HG03460 (cell line): Measurements from ENCODE around the gene DAB2IP.

Experiments used
- ATAC-seq: cut with Tn5 transposase; IDR thresholded peaks from one replicate; pipeline ENCODE4 v1.9.1; 2021; ENCODE audit not compliant: unreplicated experiment

Gene DAB2IP

DNA sequence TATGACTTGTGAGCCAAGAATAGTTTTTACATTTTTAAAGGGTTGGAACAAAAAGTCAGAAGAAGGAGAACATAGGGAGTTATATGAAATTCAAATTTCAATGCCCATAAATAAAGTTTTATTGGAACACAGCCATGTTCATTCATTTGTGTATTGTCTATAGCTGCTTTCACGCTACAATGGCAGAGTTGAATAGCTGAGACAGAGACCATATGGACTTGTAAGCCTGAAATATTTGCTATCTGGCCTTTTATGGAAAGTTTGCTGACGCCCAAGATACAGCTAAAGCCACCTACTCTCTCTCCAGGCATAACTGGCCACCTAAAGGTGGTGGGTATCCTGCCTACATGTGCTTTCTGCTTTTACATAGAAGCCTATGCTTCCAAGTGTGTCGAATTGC lies 10.9 kb downstream of the DAB2IP start:
- ATAC-seq = no peak

DNA sequence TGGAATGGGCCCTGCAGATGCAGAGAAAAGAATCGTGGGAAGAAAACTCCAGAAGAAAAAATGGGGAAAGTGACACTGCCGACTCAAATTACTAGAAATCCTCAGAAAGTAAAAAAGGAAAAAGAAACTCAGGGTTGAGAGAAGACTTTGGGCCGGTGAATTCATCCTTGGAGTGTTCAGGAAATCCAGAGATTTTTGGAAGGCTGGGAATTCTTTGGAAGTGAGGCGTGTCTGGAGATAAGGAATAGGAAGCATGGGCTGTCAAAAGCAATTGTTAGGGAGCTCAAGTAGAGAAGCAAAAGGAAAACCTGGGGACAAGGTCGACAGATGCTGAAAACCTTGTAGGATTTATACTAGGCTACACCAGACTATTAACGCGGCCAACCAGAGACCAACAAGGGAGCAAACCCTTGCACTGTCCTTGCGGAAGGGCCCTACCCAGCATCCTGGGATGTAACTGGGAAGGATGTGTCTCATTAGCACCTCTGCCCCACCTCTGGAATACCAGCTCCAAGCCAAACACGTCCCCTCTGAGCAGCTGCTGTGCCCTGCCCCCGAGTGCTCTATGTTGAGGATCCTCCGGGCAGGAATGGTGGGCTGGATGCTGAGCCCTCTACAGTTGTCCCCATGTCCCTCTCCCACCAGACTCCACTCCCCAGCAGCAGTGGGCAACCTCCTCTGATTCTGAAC lies 11.6 kb downstream of the DAB2IP start:
- no peak for ATAC-seq

DNA sequence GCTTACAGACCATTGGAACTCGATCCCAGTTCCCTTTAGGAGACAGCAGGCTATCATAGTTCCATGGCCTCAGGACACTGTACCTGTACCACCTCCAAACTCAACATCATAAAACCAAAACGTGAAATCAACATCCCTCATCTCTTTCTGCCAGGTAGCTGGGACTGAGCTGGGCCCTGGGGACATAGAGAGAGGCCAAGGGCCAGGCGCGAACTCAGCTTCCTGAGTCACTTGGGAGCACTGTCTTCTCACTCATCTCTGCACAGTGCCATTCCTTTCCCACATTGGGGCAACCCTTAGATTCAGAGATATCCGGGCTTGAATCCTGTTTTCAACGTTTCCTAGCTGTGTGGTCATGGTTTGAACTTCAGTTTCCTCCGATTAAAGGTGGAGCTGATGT lies 12.2 kb downstream of the DAB2IP start:
- no peak for ATAC-seq

DNA sequence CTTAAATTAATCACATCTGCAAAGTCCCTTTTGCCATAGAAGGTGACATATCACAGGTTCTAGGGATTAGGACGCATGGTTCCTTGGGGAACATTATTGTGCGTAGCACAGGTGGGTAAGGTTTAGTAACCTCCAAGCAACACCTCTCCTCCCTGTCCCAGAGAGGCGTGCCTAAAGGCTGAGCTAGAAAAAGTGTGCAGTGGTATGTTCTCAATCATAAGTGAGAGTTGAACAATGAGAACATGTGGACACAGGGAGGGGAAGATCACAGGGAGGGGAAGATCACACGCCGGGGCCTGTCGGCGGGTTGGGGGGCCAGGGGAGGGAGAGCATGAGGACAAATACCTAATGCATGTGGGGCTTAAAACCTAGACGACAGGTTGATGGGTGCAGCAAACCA lies 14.9 kb downstream of the DAB2IP start:
- ATAC-seq = no peak

DNA sequence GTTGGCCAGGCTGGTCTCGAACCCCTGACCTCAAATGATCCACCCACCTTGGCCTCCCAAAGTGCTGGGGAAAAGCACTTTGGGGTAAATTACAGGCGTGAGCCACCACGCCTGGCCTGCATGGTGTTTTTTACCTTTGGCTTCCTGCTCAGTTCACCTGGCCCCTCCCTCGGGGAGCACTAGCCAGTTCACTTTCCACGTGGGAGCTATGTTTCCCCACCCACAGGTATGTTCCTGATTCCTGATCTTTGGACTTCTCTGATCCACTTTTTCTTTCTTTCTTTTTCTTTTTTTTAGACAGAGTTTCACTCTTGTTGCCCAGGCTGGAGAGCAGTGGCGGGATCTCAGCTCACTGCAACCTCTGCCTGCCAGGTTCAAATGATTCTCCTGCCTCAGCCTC lies 15.8 kb downstream of the DAB2IP start:
- ATAC-seq = no peak

DNA sequence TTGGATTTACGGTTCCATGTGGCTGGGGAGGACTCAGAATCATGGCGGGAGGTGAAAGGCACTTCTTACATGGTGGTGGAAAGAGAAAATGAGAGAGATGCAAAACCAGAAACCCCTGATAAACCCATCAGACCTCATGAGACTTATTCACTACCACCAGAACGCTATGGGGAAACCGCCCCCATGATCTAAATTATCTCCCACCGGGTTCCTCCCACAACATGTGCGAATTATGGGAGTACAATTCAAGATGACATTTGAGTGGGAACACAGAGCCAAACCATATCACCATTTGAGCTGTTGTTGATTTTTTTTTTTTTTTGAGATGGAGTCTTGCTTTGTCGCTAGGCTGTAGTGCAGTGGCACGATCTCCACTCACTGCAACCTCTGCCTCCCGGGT lies 16.5 kb downstream of the DAB2IP start:
- no peak for ATAC-seq

DNA sequence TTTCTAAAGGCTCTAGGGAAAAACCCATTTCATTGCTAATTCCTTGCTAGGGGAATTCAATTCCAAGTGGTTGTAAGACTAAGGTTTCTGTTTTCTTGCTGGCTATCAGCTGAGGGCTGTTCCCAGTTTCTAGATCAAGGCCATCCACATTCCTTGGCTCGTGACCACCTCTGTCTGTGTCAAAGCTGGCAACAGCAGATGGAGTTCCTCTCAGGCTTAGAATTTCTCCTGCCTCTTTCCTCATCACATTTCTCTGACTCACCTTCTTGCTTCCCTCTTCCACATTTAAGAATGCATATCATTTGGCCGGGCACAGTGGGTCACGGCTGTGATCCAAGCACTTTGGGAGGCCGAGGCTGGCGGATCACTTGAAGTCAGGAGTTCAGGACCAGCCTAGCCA lies 19.0 kb downstream of the DAB2IP start:
- no peak for ATAC-seq

DNA sequence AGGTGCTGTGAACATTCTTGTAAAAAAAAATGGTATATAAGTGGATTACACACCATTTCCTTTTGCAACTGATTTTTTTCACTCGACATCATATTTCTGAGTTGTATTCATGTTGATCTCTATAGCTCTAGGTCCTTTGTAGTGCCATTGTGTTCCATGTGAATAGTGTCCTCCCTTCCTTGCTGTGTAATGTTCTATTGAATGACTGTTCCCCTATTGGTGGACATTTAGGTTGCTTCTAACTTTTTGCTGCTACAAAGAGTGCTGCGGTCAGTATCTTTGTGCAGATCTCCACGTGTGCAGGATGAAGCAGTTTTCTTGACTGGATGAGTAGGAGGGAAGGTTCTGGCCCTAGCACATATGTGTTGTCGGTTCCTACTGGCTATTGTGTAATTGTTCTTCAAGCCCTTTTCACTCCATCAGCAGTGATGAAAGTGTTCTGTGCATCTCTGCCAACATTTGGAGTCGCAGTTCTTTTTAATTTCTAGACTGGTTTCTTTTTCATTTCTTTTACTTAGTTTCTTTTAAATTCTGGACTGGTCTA lies 20.2 kb downstream of the DAB2IP start:
- no peak for ATAC-seq

DNA sequence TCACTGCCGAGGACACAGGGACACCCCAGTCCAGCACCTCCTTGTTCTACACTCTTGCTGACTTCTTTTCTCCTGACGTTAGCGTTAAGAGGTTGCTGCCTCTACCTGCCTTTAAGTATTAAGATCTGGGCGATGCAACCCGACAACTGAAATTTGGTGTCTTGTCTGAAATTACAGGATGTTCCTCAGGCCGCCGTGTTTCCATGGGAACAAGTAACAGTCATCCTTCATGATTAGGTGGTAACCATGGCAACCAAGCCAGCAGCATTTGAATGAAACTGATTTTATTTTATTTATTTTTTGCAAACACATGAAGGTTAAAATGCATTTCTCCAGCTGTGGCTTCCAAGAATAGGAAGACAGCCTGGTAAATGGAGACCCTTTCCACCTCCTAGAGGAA lies 20.8 kb downstream of the DAB2IP start:
- ATAC-seq = no peak

DNA sequence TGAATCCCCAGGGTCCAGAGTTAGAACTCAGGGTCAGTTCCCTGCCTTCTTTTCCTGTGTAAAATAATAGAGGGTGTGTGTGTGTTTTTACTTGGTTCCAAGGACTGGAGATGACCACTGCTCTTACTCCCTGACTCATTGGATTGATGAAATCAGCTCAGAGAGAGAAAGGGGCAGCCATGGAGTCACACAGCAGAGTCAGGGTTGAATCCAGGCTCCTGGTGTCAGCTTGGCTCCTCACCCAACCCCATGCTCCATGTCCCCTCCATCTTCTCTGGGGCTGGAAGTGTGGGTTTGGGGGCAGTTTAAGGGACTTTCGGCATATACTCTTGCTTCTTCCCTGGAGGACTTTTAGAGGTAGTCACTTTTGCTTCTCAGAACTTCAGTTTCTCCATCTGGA lies 21.6 kb downstream of the DAB2IP start:
- ATAC-seq = no peak

DNA sequence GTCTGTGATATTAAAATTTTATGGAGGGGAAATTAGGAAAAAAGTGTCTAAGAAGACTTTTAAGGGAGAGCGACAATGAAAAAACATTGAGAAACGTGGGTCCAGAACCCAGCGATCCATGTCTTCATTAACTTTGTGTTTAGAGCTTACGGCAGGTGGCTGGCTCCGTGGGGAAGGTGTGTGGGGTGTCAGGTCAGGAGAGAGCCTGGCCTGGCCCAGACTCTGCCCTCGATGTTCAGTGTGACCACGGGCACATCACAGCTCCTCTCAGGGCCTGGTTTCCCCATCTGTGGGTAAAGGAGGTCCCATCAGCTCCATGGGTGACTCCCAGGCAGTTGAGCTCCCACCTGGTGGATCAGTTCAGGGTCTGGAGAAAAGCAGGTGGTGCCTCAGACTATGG lies 22.1 kb downstream of the DAB2IP start:
- ATAC-seq = no peak

DNA sequence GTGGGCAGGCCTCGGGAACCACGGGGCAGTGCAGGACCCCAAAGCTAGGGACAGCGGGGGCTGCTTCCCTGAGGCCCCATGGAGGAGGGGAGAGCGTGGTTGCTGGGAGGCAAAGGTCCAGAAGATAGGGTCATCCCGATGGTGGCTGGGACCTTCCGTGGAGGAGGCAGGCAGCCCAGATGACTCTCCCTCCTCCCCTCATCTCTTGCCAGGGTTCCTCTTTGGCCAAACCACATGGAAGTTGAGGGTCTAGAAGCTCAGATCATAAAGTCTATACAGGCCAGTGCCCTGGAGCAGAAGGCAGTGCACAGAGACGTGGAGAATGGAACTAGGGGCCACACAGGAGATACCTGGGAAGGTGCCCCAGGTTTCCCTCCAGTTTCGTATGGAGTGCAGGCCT lies 22.6 kb downstream of the DAB2IP start:
- ATAC-seq = no peak

DNA sequence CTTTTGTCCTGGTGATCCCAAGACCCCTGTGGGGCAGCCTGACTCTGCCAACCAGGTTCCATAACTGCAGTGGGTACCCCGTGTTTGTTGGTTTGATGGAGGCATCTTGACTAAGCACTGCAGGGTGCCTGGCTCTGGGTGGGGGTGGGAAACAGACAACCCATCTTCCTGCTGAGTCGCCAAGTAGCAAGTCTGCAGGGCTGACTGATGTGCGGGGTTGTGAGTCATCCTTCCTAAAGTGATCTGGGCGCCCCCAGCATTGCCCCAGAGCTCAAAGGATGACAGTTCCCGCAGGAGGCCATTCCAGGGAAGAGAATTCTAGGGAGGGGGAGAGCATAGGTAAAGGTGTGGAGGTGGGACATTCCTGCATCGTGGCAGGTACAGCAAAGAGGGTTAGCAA lies 23.5 kb downstream of the DAB2IP start:
- no peak for ATAC-seq

DNA sequence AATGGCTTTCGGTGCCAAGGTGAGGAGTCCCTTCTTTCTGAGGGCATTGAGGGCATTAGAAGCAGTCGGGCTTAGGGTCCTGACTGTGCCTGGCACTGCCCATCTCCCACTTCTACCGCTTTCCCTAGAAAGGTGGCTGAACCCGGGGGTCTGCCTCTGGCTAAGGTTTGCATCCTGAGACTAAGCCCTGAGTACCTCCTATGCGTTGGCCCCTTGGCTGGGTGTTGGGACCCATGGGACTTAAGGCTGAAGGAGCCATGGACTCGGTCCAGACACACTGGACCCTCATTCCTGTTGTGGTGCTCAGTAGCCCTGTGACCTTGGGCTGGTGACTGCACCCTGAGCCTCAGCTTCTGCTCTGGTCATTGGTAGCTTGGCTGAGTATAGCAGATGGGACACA lies 23.9 kb downstream of the DAB2IP start:
- ATAC-seq = no peak

DNA sequence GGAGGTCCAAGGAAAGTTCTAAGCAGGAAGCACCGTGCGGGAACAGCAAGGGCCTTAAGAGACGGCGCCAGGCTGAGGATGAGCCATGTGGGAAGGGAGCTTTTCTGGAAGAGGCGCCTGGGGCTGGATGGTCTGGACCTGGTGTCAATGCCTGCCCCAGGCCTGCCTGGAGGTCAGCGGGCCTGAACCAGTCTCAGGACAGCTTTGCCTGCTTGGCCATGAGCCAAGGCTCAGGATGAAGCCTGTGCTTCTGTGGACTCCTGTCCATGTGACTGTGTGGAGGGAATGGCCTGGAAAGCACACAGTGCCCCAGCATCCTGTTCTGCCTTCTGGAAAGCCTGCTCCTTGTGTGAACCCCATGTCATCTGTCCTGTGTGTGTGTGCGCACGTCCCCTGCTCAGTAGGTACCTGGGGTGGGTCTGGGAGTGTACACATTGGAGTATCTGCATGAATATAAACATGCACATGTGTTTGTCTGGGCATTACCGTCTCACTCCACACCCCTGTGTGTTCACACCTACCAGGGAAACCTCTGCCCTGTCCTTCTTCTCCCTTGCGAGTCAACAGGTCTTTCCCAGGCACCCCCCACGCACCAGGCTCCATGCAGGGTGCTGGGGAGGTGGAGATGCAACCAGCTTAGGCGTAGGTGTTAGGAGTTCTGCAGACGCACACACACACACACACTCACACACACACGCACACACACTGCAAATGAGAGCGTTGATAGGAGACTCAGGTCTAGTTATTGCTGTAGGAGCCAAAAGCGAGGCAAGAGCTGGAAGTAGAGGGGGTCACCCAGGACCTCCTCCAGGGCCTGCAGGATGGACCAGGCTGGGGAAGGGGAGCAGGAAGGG lies 24.8 kb downstream of the DAB2IP start:
- ATAC-seq = no peak

DNA sequence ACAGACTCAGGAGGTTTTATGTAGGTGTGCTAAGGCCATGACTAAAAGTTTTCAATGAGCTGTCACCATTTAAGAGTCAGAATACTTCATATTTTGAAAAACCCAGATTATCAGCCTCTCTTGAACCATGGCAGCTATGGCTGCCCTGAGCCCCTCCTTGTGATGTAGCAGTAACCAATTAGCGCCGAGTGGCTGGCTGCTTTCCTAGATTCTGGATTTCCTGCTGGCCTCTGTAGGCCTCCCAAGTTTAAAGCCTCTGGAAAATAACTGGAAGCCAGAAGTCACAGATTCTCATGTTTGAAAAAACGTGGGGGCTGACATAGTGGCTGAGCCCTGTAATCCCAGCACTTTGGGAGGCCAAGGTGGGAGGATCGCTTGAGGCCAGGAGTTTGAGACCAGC lies 25.5 kb downstream of the DAB2IP start:
- no peak for ATAC-seq

DNA sequence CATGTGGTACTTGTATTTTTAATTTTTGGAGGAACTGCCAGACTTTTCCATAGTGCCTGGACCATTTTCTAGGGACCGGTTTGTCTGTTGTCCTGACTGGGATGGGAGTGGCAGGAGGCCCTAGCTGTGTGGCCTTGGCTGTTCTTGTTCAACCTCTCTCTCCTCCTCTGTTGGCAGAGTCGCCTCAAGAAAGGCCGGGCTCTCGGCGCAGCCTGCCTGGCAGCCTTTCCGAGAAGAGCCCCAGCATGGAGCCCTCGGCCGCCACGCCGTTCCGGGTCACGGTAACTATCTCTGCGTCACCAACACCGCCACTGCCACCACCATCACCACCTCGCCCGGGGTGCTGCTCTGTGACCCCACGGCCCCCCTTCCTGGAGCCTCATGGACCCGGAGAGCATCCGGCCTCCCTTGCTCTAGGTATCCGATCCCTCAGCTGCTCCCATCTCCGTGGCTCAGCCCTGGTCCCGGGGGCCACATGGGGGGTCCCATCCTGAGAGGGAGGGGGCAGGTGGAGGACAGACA lies 27.1 kb downstream of the DAB2IP start:
- no peak for ATAC-seq

DNA sequence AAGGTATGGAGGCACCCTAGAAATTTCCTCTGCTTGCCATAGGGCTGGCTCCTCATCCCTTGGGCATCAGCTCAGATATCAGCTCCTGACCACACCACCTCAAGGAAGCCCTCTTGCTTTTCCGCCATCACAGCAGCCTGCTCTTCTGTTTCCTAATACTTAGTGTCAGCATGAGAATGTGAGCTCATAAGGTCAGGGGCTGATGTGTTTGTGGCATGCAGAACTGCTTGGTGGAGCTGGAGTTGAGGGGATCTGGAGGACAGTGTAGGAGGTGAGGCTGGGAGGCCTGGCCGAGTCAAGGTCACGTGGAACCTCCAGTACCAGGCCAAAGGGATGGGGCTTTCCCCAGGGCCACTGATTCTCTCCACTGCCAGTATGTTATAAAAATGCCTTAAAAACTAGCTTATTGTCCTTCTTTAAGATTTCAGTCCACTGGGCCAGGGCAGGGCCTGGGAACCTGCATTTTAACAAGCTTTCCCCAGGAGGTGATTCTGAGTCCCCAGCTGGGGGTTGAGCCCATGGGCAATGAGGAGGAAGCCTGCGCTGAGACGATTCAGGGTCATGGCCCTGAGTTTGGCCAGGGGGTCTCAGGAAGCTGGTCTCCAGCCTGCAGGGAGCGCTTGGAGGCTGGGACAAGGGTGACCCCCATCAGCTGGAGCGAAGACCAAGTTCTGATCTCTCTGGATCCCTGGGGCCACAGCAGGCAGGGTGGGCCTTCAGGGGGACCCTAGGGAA lies 28.6 kb downstream of the DAB2IP start:
- ATAC-seq = no peak

DNA sequence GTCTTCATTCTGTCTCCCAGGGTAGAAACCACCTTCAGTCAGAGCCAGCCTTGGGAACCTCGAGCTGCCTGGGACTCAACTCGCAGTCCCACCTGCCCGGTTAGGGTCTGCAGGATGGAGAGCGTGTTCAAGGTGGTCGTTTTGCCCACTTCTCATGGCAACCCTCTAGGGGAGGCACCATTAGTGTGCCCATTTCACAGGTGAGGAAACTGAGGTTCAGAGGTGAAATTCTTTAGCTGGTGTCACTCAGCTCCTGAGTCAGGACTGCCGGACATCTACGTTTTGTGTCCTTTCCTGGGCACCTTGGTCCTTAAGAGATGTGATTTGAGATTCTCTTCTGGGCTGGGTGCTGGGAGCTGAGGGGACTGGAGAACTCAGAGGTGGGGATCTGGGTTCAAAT lies 30.0 kb downstream of the DAB2IP start:
- no peak for ATAC-seq

DNA sequence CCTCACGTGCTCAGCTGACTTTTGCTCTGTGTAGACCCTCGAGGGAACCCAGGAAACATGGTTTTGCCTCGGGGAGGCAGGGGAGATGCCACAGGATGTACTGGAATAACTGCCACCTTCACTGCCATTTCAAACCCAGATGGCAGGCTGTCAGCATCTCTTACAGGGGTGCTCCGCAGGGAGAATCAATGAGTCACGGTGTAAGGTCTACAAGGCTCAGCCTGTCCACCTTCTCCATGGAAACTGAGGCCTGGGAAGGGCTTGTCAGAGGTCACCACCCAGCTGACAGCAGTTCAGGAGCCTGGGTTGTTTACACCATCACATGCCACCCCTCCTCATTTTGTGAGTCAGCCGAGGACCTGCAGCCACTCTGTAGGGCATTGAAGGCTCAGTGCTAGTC lies 30.8 kb downstream of the DAB2IP start:
- ATAC-seq = no peak

DNA sequence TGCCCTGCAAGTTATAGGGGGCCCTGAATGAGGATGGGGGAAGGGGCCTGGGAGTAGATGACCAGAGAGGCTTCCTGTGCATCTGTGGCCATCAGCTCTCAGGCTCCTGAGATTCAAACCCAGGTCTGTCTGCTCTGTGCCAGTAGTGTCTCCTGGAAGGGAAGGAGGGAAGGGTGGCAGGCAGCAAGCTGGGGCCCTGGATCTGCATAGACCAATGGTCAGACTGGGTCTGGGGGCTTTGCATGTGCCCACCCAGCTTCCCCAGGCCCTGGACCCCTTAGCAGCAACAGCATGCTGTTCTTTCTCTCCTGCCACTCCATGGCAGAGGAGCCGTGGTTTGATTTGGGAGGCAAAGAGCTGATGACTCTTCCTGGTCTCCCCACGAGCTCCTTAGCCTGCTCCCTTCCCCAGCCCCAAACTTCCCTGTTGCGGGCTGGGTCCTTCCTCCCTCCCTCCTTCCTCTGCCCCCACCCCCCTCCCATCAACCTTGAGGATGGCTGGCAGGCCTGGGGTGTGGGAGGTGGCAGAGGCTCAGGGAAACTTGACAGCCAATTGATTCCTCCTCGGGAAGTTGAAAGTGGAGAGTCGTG lies 31.6 kb downstream of the DAB2IP start:
- no peak for ATAC-seq
